GM23248 (cell line): Measurements from ENCODE around the gene TNS3.

Experiments
- EZH2 ChIP-seq: fragments of 200-600 bp; sonication (generic); IDR thresholded peaks from 2 replicates; pipeline ENCODE4 v1.6.1; 2018; ENCODE audit warnings: antibody characterized with exemption, mild to moderate bottlenecking; ENCODE audit not compliant: insufficient read depth, poor library complexity, severe bottlenecking
- EZH2phosphoT487 ChIP-seq: fragments of 200-600 bp; sonication (generic); IDR thresholded peaks from 2 replicates; pipeline ENCODE4 v1.6.1; 2018; ENCODE audit warnings: antibody characterized with exemption, moderate library complexity, mild to moderate bottlenecking, low read depth; ENCODE audit not compliant: insufficient read depth

- TF ChIP-seq EZH2 (no peak), EZH2phosphoT487 (no peak)
Measured at GRCh38 chr7:47538846-47539311, 43.0 kb downstream of the TNS3 start.
